Measurements from ENCODE around the gene EDAR. TPM values are rescaled to one million over a fixed set of nuclear protein-coding genes. Genes with fewer than 3 reads are reported as not detected.

Gene EDAR
- total and polyA plus RNA-seq, 5 donors = 0.09 TPM; not detected in 4

GRCh38 chr2:108980076-108980475 lies 8.9 kb downstream of the EDAR start:
- ATAC-seq (no peak), DNase-seq (no peak)
- Histone ChIP-seq H3K9me3 (ENCODE audit: control insufficient read depth, low read length) (no peaks in the 10 kb centered on the region), H3K27ac (ENCODE audit: low read length) (no peak overlapping the region), H3K4me3 (ENCODE audit: low read length) (no peak overlapping the region), H3K4me1 (ENCODE audit: control insufficient read depth, insufficient read depth, low read length) (no peaks in the 10 kb centered on the region), H3K27me3 (ENCODE audit: control insufficient read depth, insufficient read depth) (no peaks in the 10 kb centered on the region)
- WGBS = 80% methylated on average over 6 of the region's 6 CpGs
- intact Hi-C loops (cut with DNase I) = loop anchor here in 1 of 4 donors (10.0 kb wide), 1 partner anchor 125 kb away; no protein-coding TSS in a partner anchor

DNA sequence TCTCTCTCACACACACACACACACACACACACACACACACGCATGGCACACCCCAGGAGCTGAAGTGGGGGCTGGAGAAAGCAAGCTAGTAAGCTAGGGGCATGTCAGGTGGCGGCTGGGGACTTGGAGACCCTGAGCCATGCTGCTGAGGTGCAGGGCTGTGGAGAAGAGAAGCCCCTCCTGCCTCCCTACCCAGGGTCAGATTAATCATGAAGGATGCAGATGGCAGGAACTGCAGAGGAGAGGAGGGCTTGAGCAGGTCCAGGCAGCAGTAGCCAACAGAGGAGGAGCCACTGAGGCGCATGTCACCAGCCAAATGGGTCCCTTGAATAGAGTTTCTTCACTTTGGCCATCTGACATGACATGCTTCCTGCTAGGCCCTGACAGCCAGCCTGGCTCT lies 9.6 kb downstream of the EDAR start:
- Histone ChIP-seq H3K27me3 (ENCODE audit: control insufficient read depth, insufficient read depth) (no peaks in the 10 kb centered on the region), H3K27ac (ENCODE audit: low read length) (no peak overlapping the region), H3K9me3 (ENCODE audit: control insufficient read depth, low read length) (no peaks in the 10 kb centered on the region), H3K4me1 (ENCODE audit: control insufficient read depth, insufficient read depth, low read length) (no peaks in the 10 kb centered on the region), H3K4me3 (ENCODE audit: low read length) (no peak overlapping the region)
- no peak for DNase-seq
- 98% methylated on average over 3 of the region's 3 CpGs for WGBS
- ATAC-seq = no peak
- intact Hi-C loops (cut with DNase I) = no loop called here

GRCh38 chr2:108978709-108979111 lies 10.3 kb downstream of the EDAR start:
- DNase-seq = no peak
- H3K27me3 ChIP-seq (ENCODE audit: control insufficient read depth, insufficient read depth) = no peaks in the 10 kb centered on the region
- H3K4me1 ChIP-seq (ENCODE audit: control insufficient read depth, insufficient read depth, low read length) = no peaks in the 10 kb centered on the region
- no peaks in the 10 kb centered on the region for H3K9me3 ChIP-seq (ENCODE audit: control insufficient read depth, low read length)
- WGBS = 41% methylated on average over 7 of the region's 7 CpGs
- H3K4me3 ChIP-seq (ENCODE audit: low read length) = no peak overlapping the region
- H3K27ac ChIP-seq (ENCODE audit: low read length) = no peak overlapping the region
- intact Hi-C loops (cut with DNase I) = no loop called here
- ATAC-seq = no peak

DNA sequence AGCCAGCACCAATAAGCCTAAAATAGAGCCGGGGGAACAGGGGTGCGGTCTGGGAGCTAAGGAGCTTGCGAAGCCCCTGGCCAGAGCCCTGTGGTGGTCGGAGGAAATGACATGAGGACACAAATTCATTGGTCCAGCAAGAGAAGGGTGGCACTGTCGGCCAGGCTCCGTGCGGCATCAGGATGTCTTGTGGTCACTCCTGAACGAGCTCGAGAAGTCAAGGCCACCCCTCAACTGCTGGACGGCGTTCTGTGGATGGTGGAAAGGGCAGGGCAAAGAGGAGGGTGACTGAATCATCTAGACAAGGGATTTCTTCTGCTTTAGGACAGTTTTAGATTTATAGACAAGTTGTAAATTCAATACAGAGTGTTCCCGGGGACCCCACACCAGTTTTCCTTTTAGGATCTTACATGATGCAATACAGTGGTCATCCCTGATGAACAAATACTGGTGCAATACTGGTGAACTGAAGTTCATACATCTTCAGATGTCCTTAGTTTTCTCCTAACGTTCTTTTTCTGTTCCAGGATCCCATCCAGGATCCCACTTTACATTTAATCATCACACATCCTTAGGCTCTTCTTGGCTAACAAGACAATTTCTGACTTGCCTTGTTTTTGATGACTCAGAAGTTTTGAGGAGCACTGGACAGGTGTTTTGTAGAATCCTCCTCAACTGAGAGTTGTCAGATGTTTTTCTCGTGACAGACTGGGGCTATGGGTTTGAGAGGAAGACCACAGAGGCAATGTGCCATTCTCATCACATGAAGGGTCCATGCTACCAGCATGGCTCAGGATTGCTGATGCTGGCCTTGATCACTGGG lies 13.2 kb downstream of the EDAR start:
- WGBS = 91% methylated on average over 14 of the region's 14 CpGs
- intact Hi-C loops (cut with DNase I) = no loop called here
- no peak for ATAC-seq

DNA sequence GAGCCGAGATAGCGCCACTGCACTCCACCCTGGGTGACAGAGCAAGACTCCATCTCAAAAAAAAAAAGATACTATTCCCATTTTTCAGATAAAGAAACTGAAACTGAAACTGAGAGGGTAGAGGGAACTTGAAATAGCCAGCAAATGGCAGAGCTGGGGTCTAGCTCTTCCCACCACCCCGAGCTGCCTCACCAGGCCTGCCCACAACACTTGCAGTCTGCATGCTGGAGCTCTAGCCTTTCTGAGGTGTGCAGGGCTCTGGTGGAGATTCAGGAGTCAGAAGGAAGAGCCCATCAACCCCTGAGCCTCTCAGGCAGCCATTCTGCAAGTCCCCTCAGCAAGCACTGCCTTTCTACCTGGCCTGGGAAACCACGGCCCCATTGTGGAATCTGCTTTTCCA lies 14.3 kb downstream of the EDAR start:
- Histone ChIP-seq H3K4me1 (ENCODE audit: control insufficient read depth, insufficient read depth, low read length) (no peaks in the 10 kb centered on the region), H3K4me3 (ENCODE audit: low read length) (no peak overlapping the region), H3K27ac (ENCODE audit: low read length) (no peak overlapping the region), H3K27me3 (ENCODE audit: control insufficient read depth, insufficient read depth) (no peaks in the 10 kb centered on the region), H3K9me3 (ENCODE audit: control insufficient read depth, low read length) (no peaks in the 10 kb centered on the region)
- no peak for DNase-seq
- 83% methylated on average over 4 of the region's 4 CpGs for WGBS
- ATAC-seq = no peak
- intact Hi-C loops (cut with DNase I) = no loop called here

More for the DNA sequence above, 13.2 kb downstream of the EDAR start:
- DNase-seq = no peak
- no peak overlapping the region for H3K4me3 ChIP-seq (ENCODE audit: low read length)
- no peaks in the 10 kb centered on the region for H3K9me3 ChIP-seq (ENCODE audit: control insufficient read depth, low read length)
- no peaks in the 10 kb centered on the region for H3K27me3 ChIP-seq (ENCODE audit: control insufficient read depth, insufficient read depth)
- no peaks in the 10 kb centered on the region for H3K4me1 ChIP-seq (ENCODE audit: control insufficient read depth, insufficient read depth, low read length)
- no peak overlapping the region for H3K27ac ChIP-seq (ENCODE audit: low read length)

DNA sequence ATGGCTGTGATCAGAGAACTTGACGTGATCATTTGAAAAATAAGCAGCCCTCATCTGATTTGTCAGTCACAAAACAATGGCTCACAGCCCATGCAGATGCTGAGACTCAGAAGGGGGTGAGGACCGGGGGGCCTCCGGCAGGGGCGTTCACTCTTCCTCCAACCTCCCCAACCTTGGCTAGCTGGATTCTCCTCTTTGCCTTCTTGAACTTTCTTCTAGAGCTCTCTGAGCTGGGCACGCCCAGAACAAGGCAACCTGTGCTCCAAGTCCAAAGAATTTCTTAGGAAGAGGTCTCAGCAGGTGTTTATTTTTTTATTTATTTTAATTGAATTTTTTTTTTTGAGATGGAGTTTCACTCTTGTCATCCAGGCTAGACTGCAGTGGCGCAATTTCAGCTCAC lies 16.4 kb downstream of the EDAR start:
- Histone ChIP-seq H3K4me1 (ENCODE audit: control insufficient read depth, insufficient read depth, low read length) (no peaks in the 10 kb centered on the region), H3K27ac (ENCODE audit: low read length) (no peak overlapping the region), H3K4me3 (ENCODE audit: low read length) (no peak overlapping the region), H3K27me3 (ENCODE audit: control insufficient read depth, insufficient read depth) (no peaks in the 10 kb centered on the region), H3K9me3 (ENCODE audit: control insufficient read depth, low read length) (no peaks in the 10 kb centered on the region)
- no peak for DNase-seq
- no peak for ATAC-seq
- intact Hi-C loops (cut with DNase I) = no loop called here
- 90% methylated on average over 6 of the region's 6 CpGs for WGBS

GRCh38 chr2:108971661-108972566 lies 17.1 kb downstream of the EDAR start:
- Histone ChIP-seq H3K27ac (ENCODE audit: low read length) (no peak overlapping the region), H3K4me3 (ENCODE audit: low read length) (no peak overlapping the region), H3K4me1 (ENCODE audit: control insufficient read depth, insufficient read depth, low read length) (no peaks in the 10 kb centered on the region), H3K9me3 (ENCODE audit: control insufficient read depth, low read length) (no peaks in the 10 kb centered on the region), H3K27me3 (ENCODE audit: control insufficient read depth, insufficient read depth) (no peaks in the 10 kb centered on the region)
- intact Hi-C loops (cut with DNase I) = no loop called here
- 78% methylated on average over 22 of the region's 22 CpGs for WGBS
- ATAC-seq (peak in 1 of 2 donors; percentile 45), DNase-seq (no peak)

DNA sequence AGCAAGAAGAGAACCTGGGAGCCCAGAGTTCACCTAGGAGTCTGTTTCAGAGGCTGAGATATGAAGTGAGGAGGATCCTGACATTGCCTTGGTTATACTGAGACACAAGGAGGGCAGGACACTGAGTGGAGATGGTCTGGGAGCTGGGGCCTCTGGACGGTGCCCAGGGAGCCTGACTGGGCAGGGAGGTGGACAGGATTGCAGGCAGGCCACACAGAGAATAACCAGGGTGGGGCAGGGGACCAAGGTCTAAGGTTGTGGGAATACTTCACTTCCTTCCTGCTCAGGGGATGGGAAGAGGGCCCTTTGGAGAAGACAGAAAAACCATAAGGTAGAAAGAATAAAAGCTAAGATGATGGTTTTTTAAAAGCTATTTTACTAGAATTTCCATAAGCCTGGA lies 18.7 kb downstream of the EDAR start:
- WGBS = 62% methylated on average over 1 of the region's 1 CpG
- intact Hi-C loops (cut with DNase I) = no loop called here
- ATAC-seq = no peak

DNA sequence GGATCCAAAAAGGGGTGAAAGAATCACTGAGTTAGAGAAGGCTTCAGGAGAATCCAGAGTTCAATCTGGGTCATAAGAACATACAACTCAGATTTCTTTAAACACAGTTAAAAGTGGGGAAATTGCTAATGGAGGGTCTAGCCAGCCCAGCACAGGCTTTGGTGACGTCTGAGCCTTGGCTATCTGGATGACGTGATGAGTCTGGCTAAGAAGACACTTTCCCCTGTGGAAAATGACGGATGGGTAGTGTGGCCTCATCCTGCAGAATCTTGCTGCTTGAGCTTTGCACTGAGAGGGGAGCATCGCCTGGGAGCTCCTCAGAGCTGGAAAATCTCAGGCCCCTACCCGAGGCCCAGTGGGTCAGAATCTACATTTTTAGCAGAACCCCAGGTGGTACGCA lies 19.2 kb downstream of the EDAR start:
- ATAC-seq (no peak), DNase-seq (no peak)
- 72% methylated on average over 6 of the region's 6 CpGs for WGBS
- Histone ChIP-seq H3K27me3 (ENCODE audit: control insufficient read depth, insufficient read depth) (no peaks in the 10 kb centered on the region), H3K27ac (ENCODE audit: low read length) (no peak overlapping the region), H3K9me3 (ENCODE audit: control insufficient read depth, low read length) (no peaks in the 10 kb centered on the region), H3K4me1 (ENCODE audit: control insufficient read depth, insufficient read depth, low read length) (no peaks in the 10 kb centered on the region), H3K4me3 (ENCODE audit: low read length) (no peak overlapping the region)
- intact Hi-C loops (cut with DNase I) = no loop called here

More for the DNA sequence above, 18.7 kb downstream of the EDAR start:
- no peaks in the 10 kb centered on the region for H3K4me1 ChIP-seq (ENCODE audit: control insufficient read depth, insufficient read depth, low read length)
- no peak for DNase-seq
- H3K9me3 ChIP-seq (ENCODE audit: control insufficient read depth, low read length) = no peaks in the 10 kb centered on the region
- no peaks in the 10 kb centered on the region for H3K27me3 ChIP-seq (ENCODE audit: control insufficient read depth, insufficient read depth)
- no peak overlapping the region for H3K27ac ChIP-seq (ENCODE audit: low read length)
- no peak overlapping the region for H3K4me3 ChIP-seq (ENCODE audit: low read length)

- Histone ChIP-seq H3K27ac (ENCODE audit: low read length) (no peak overlapping the region), H3K4me3 (ENCODE audit: low read length) (no peak overlapping the region), H3K4me1 (ENCODE audit: control insufficient read depth, insufficient read depth, low read length) (no peaks in the 10 kb centered on the region), H3K27me3 (ENCODE audit: control insufficient read depth, insufficient read depth) (no peaks in the 10 kb centered on the region), H3K9me3 (ENCODE audit: control insufficient read depth, low read length) (no peaks in the 10 kb centered on the region)
- ATAC-seq (no peak), DNase-seq (no peak)
- WGBS = 54% methylated on average over 4 of the region's 4 CpGs
- intact Hi-C loops (cut with DNase I) = no loop called here
Measured at GRCh38 chr2:108968619-108969018, 20.4 kb downstream of the EDAR start.

DNA sequence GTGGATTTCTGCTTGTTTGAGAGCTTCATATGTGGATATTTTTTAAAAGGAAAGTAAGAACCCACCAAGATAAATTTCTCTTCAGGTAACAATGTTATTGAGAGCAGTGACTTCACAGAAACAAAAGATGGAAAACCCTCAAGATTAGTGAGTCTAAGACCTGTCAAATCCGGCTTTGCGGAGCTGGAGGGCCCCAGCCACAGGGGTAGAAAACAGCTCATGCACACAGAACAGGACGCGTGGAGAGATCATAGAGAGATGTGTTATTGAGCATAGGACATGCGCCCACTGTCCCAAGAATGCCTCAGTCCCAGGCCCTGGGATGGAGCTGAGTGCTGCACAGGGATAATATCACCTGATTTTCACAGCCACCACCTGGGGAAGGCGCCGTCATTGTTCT lies 21.3 kb downstream of the EDAR start:
- intact Hi-C loops (cut with DNase I) = no loop called here
- Histone ChIP-seq H3K4me3 (ENCODE audit: low read length) (no peak overlapping the region), H3K9me3 (ENCODE audit: control insufficient read depth, low read length) (no peaks in the 10 kb centered on the region), H3K27ac (ENCODE audit: low read length) (no peak overlapping the region), H3K27me3 (ENCODE audit: control insufficient read depth, insufficient read depth) (no peaks in the 10 kb centered on the region), H3K4me1 (ENCODE audit: control insufficient read depth, insufficient read depth, low read length) (no peaks in the 10 kb centered on the region)
- no peak for DNase-seq
- WGBS = 79% methylated on average over 7 of the region's 7 CpGs
- no peak for ATAC-seq
